ENCODE measurements around the gene TLE4. TPM values are rescaled to one million over a fixed set of nuclear protein-coding genes. Genes with fewer than 3 reads are reported as not detected.

Gene TLE4
- polyA plus RNA-seq, 1 of the 3 experiments (the other 2 are of a cell fraction): 40.4 TPM

GRCh38 chr9:79598562-79599345, 27.0 kb downstream of the TLE4 start:
- Histone ChIP-seq H3F3A (replicated peaks; ENCODE audit: insufficient read depth) (peaks cover 6% of the 10 kb centered on the region), H3K79me2 (ENCODE audit: insufficient read depth) (peaks cover 100% of the 10 kb centered on the region), H3K27me3 (ENCODE audit: insufficient read depth) (no peaks in the 10 kb centered on the region), H3K9me2 (no peaks in the 10 kb centered on the region), H3K9ac (no peak overlapping the region), H3K36me3 (replicated peaks in 1 of 2; ENCODE audit: control insufficient read depth in 1 of 2, insufficient read depth in 2 of 2, low read length in 1 of 2) (peaks cover 41 to 73% of the 10 kb centered on the region in 2 experiments), H2AFZ (ENCODE audit: low read depth) (no peak overlapping the region), H3K9me3 (no peaks in the 10 kb centered on the region), H3K27ac (ENCODE audit: low read depth in 2 of 2, low read length in 1 of 2) (peak overlapping the region in 1 of 2 experiments; percentile 64; a peak in 2 of 4 replicates), H3K4me2 (no peak overlapping the region), H4K20me1 (ENCODE audit: insufficient read depth) (peaks cover 46% of the 10 kb centered on the region), H3K4me3 (ENCODE audit: low read depth in 2 of 2, low read length in 1 of 2) (no peak overlapping the region), H3K4me1 (ENCODE audit: control insufficient read depth in 1 of 2, insufficient read depth in 2 of 2, low read depth in 1 of 2, low read length in 1 of 2) (peaks cover 0 to 5% of the 10 kb centered on the region in 2 experiments; a peak in 2 of 4 replicates)
- CTCF ChIA-PET: interaction anchor here (0.7 kb wide), 1 partner anchor 953 kb away, joined by 3 read pairs; no protein-coding TSS in a partner anchor
- no peak for DNase-seq
- TF ChIP-seq FOXM1 (IDR thresholded peaks at IDR 0.05; ENCODE audit: low read depth) (no peak), PBX3 (IDR thresholded peaks at IDR 0.05) (peak; percentile 62), JUND (IDR thresholded peaks at IDR 0.05) (peak; percentile 20; the same call in 1 of the 2 replicates), SIN3A (IDR thresholded peaks at IDR 0.05; ENCODE audit: borderline replicate concordance, low read depth, low read length) (no peak), NFIC (IDR thresholded peaks at IDR 0.05; ENCODE audit: borderline replicate concordance) (peak; percentile 22; the same call in 1 of the 2 replicates), TAF1 (IDR thresholded peaks at IDR 0.05; ENCODE audit: borderline replicate concordance, low read depth, low read length) (no peak), TCF12 (IDR thresholded peaks at IDR 0.05) (peak; percentile 79), GABPA (IDR thresholded peaks at IDR 0.05; ENCODE audit: low read depth) (no peak), GATA2 (CRISPR knock-in tag; IDR thresholded peaks at IDR 0.05) (no peak), POLR2AphosphoS5 (IDR thresholded peaks at IDR 0.05; ENCODE audit: low read depth, low read length) (no peak; the same call in 1 of the 2 replicates), EP300 (IDR thresholded peaks at IDR 0.05; ENCODE audit: borderline replicate concordance in 1 of 2, low read depth in 1 of 2, low read length in 1 of 2) (no peak), TEAD4 (IDR thresholded peaks at IDR 0.05; ENCODE audit: borderline replicate concordance, insufficient read depth) (no peak)
- WGBS (ENCODE audit: low lambda C conversion rate): 62% methylated on average over 4 of the region's 4 CpGs
- POLR2A ChIA-PET: no interaction called here

GRCh38 chr9:79600466-79600865, 28.7 kb downstream of the TLE4 start:
- no peaks in the 10 kb centered on the region for H3K9me2 ChIP-seq
- H3F3A ChIP-seq (replicated peaks; ENCODE audit: insufficient read depth): peaks cover 6% of the 10 kb centered on the region
- no peak overlapping the region for H2AFZ ChIP-seq (ENCODE audit: low read depth)
- no peaks in the 10 kb centered on the region for H3K27me3 ChIP-seq (ENCODE audit: insufficient read depth)
- H3K4me1 ChIP-seq (ENCODE audit: control insufficient read depth in 1 of 2, insufficient read depth in 2 of 2, low read depth in 1 of 2, low read length in 1 of 2): peaks cover 0 to 5% of the 10 kb centered on the region in 2 experiments; a peak in 2 of 4 replicates
- TF ChIP-seq RXRA (IDR thresholded peaks at IDR 0.05; ENCODE audit: borderline replicate concordance, low read depth) (no peak), JUND (IDR thresholded peaks at IDR 0.05) (no peak), POLR2AphosphoS5 (IDR thresholded peaks at IDR 0.05; ENCODE audit: low read depth, low read length) (no peak), USF2 (IDR thresholded peaks at IDR 0.05; ENCODE audit: borderline replicate concordance, low read depth, low read length) (no peak), RAD21 (IDR thresholded peaks at IDR 0.05; ENCODE audit: low read length) (no peak), ZBTB33 (IDR thresholded peaks at IDR 0.05; ENCODE audit: borderline replicate concordance, low read depth) (no peak), MEF2A (IDR thresholded peaks at IDR 0.05; ENCODE audit: borderline replicate concordance, low read depth) (no peak), CHD2 (IDR thresholded peaks at IDR 0.05; ENCODE audit: low read length, partially characterized antibody) (no peak), RCOR1 (IDR thresholded peaks at IDR 0.05; ENCODE audit: low read length) (no peak), YY1 (IDR thresholded peaks at IDR 0.05; ENCODE audit: low read depth) (no peak)
- peak overlapping the region in 1 of 2 experiments; percentile 58; a peak in 2 of 4 replicates for H3K27ac ChIP-seq (ENCODE audit: low read depth in 2 of 2, low read length in 1 of 2)
- H4K20me1 ChIP-seq (ENCODE audit: insufficient read depth): peaks cover 38% of the 10 kb centered on the region
- H3K9me3 ChIP-seq: no peaks in the 10 kb centered on the region
- no peak overlapping the region for H3K4me3 ChIP-seq (ENCODE audit: low read depth in 2 of 2, low read length in 1 of 2)
- H3K9ac ChIP-seq: no peak overlapping the region
- DNase-seq: no peak
- peaks cover 43 to 64% of the 10 kb centered on the region in 2 experiments for H3K36me3 ChIP-seq (replicated peaks in 1 of 2; ENCODE audit: control insufficient read depth in 1 of 2, insufficient read depth in 2 of 2, low read length in 1 of 2)
- H3K79me2 ChIP-seq (ENCODE audit: insufficient read depth): peaks cover 99% of the 10 kb centered on the region
- CTCF ChIA-PET: interaction anchor here (1.3 kb wide), 1 partner anchor 9 kb away, joined by 4 read pairs; no protein-coding TSS in a partner anchor
- no peak overlapping the region for H3K4me2 ChIP-seq
- POLR2A ChIA-PET: no interaction called here
- 94% methylated on average over 5 of the region's 5 CpGs for whole genome bisulfite sequencing (ENCODE audit: low lambda C conversion rate)

All from SK-N-SH (cell line).